Suprapubic skin (tissue), 4 donors: ENCODE results near the gene RNF175. TPM values are rescaled to one million over a fixed set of nuclear protein-coding genes. Genes with fewer than 3 reads are reported as not detected.

Experiments used
- DNase-seq, 2 donors: peaks; one replicate each; pipeline ENCODE4 v3.0.0-alpha.2; 2019; ENCODE audit warnings: low spot score in 2 of 2
- H3K27ac ChIP-seq: fragments of 200-600 bp; sonication (generic); one replicate; pipeline ENCODE4 v1.5.1; 2019
- H3K27me3 ChIP-seq: fragments of 200-600 bp; sonication (generic); one replicate; pipeline ENCODE4 v1.5.1; 2019
- H3K36me3 ChIP-seq: fragments of 200-600 bp; sonication (generic); one replicate; pipeline ENCODE4 v1.5.1; 2019
- H3K4me1 ChIP-seq: fragments of 200-600 bp; sonication (generic); one replicate; pipeline ENCODE4 v1.5.1; 2019
- H3K4me3 ChIP-seq: fragments of 200-600 bp; sonication (generic); one replicate; pipeline ENCODE4 v1.5.1; 2019; ENCODE audit warnings: mild to moderate bottlenecking
- H3K9me3 ChIP-seq: fragments of 200-600 bp; sonication (generic); one replicate; pipeline ENCODE4 v1.5.1; 2019
- CTCF ChIP-seq, 2 donors: fragments of 200-600 bp in 1 of 2; fragments of 450-650 bp in 1 of 2; sonication (generic) in 1 of 2; IDR thresholded peaks; one replicate each; pipeline ENCODE4 v1.5.1; 2016 to 2019; ENCODE audit warnings: antibody characterized with exemption in 2 of 2, mild to moderate bottlenecking in 1 of 2, moderate library complexity in 1 of 2
- EP300 ChIP-seq: sonication (generic); formaldehyde crosslinking; IDR thresholded peaks from one replicate; pipeline ENCODE4 v1.6.1; 2017; ENCODE audit warnings: antibody characterized with exemption
- POLR2A ChIP-seq, 2 donors: fragments of 450-650 bp; IDR thresholded peaks; one replicate each; pipeline ENCODE4 v1.6.1; 2017; ENCODE audit warnings: antibody characterized with exemption in 2 of 2, mild to moderate bottlenecking in 2 of 2, moderate library complexity in 2 of 2
- POLR2AphosphoS5 ChIP-seq, 3 donors: sonication (generic); formaldehyde crosslinking; IDR thresholded peaks; one replicate each; pipeline ENCODE4 v1.6.1; 2017; ENCODE audit warnings: antibody characterized with exemption in 3 of 3
- WGBS: methylation state at CpG from one replicate; pipeline ENCODE4 v1.1.5; 2018; 5-methylcytosine and 5-hydroxymethylcytosine counted together
- total RNA-seq, 4 donors: library from RNA; depleted of rRNA; stranded (reverse); fragments of >200 nt; gene quantifications; one replicate each; pipeline ENCODE4 v1.1.0, GENCODE V29; 2016

RNF175 gene
- total RNA-seq, 4 donors from 2014 or later, result not detected

DNA sequence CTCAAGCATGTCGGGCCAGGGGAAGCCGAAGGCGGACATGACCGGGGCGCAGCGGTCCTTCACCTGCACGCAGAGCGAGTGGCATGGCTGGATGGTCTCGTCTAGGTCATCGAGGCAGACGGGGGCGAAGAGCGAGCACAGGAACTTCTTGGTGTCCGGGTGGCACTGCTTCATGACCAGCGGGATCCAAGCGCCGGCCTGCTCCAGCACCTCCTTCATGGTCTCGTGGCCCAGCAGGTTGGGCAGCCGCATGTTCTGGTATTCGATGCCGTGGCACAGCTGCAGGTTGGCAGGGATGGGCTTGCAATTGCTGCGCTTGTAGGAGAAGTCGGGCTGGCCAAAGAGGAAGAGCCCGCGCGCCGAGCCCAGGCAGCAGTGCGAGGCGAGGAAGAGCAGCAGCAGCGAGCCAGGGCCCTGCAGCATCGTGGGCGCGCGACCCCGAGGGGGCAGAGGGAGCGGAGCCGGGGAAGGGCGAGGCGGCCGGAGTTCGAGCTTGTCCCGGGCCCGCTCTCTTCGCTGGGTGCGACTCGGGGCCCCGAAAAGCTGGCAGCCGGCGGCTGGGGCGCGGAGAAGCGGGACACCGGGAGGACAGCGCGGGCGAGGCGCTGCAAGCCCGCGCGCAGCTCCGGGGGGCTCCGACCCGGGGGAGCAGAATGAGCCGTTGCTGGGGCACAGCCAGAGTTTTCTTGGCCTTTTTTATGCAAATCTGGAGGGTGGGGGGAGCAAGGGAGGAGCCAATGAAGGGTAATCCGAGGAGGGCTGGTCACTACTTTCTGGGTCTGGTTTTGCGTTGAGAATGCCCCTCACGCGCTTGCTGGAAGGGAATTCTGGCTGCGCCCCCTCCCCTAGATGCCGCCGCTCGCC is 28.8 kb upstream of the RNF175 start, which contains the start of gene SFRP2:
TSS of gene SFRP2 (minus strand) at position 671 of the 864 bp plus-strand sequence. CDS start at position 423, 248 bp downstream.
- DNase-seq, result peak; percentile 72 to 84
- 1% methylated on average over 28 of the region's 72 CpGs for WGBS
- peaks cover 74% of the 10 kb centered on the region for H3K27me3 ChIP-seq

GRCh38 chr4:153788051-153788412 is 28.2 kb upstream of the RNF175 start:
- peak overlapping the region; percentile 81 for H3K27ac ChIP-seq
- 8% methylated on average over 15 of the region's 15 CpGs for WGBS
- H3K4me1 ChIP-seq, result peaks cover 50% of the 10 kb centered on the region
- H3K4me3 ChIP-seq, result peak overlapping the region; percentile 52
- H3K9me3 ChIP-seq, result no peaks in the 10 kb centered on the region
- no peak for TF ChIP-seq POLR2AphosphoS5 (IDR thresholded peaks at IDR 0.05)
- no peak for TF ChIP-seq CTCF (IDR thresholded peaks at IDR 0.05)
- TF ChIP-seq EP300, result no peak
- TF ChIP-seq POLR2A (IDR thresholded peaks at IDR 0.05), result no peak
- peaks cover 69% of the 10 kb centered on the region for H3K27me3 ChIP-seq
- no peaks in the 10 kb centered on the region for H3K36me3 ChIP-seq
- DNase-seq, result no peak

More for the DNA sequence above, 28.8 kb upstream of the RNF175 start, which contains the start of gene SFRP2:
- peaks cover 50% of the 10 kb centered on the region for H3K4me1 ChIP-seq
- no peaks in the 10 kb centered on the region for H3K9me3 ChIP-seq
- TF ChIP-seq EP300, result no peak
- peak within 1 kb of the TSS; percentile 81 for H3K27ac ChIP-seq
- H3K36me3 ChIP-seq, result no peaks in the 10 kb centered on the region
- peak within 1 kb of the TSS; percentile 52 for H3K4me3 ChIP-seq

DNA sequence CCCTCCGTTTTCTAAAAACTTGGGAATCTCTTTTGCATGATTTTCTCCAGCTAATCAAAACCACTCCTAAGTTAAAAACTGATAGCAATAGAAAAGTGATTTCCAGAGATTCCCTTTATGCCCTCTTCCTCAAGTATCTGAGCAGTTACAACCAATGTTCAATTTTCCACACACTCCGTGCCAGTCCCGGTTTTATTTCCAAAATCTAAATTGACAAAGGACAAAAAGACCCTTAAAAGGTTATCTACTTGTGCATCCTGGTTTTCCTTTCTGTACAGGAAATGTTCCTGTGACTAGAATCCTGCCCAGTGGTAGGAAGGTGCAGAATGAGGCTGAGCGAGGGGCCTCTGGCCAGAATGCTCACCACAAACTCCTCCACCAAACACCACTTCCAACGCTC is 27.8 kb upstream of the RNF175 start:
- no peak overlapping the region for H3K27ac ChIP-seq
- peaks cover 65% of the 10 kb centered on the region for H3K27me3 ChIP-seq
- TF ChIP-seq EP300, result no peak
- TF ChIP-seq POLR2AphosphoS5 (IDR thresholded peaks at IDR 0.05), result no peak
- no peak for TF ChIP-seq CTCF (IDR thresholded peaks at IDR 0.05)
- TF ChIP-seq POLR2A (IDR thresholded peaks at IDR 0.05), result no peak
- no peaks in the 10 kb centered on the region for H3K36me3 ChIP-seq
- peak overlapping the region; percentile 52 for H3K4me3 ChIP-seq
- peaks cover 47% of the 10 kb centered on the region for H3K4me1 ChIP-seq
- no peak for DNase-seq
- H3K9me3 ChIP-seq, result no peaks in the 10 kb centered on the region
- 28% methylated on average over 5 of the region's 5 CpGs for WGBS

DNA sequence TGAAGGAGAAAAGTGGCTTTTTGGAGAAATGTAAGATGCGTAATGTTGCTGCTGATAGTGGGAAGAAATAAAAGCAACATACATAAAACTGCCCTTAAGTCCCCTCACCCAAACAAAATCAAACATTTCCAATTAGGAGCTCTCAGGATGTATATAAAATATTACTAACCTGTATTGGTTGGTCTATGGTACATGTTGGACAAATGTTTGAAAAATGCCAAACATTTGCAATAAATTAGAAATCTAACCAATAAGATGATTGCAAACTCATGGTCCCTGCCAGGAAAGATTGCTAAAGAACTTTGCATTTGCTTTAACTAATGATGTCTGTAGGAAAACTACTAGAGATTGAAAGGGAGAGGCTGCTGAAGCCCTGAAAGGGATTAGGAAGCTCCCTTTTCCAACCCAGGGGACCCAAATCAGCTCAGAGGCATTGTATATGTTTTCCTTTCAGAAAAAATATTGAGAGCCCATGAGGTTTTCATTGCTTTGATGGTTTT is 27.3 kb upstream of the RNF175 start:
- Histone ChIP-seq H3K4me1 (peaks cover 42% of the 10 kb centered on the region), H3K36me3 (no peaks in the 10 kb centered on the region), H3K27me3 (peaks cover 60% of the 10 kb centered on the region), H3K4me3 (peak overlapping the region; percentile 52), H3K9me3 (no peaks in the 10 kb centered on the region), H3K27ac (no peak overlapping the region)
- WGBS, result 56% methylated on average over 1 of the region's 1 CpG
- no peak for DNase-seq
- no peak for TF ChIP-seq EP300
- no peak for TF ChIP-seq CTCF (IDR thresholded peaks at IDR 0.05)
- TF ChIP-seq POLR2AphosphoS5 (IDR thresholded peaks at IDR 0.05), result no peak
- no peak for TF ChIP-seq POLR2A (IDR thresholded peaks at IDR 0.05)

DNA sequence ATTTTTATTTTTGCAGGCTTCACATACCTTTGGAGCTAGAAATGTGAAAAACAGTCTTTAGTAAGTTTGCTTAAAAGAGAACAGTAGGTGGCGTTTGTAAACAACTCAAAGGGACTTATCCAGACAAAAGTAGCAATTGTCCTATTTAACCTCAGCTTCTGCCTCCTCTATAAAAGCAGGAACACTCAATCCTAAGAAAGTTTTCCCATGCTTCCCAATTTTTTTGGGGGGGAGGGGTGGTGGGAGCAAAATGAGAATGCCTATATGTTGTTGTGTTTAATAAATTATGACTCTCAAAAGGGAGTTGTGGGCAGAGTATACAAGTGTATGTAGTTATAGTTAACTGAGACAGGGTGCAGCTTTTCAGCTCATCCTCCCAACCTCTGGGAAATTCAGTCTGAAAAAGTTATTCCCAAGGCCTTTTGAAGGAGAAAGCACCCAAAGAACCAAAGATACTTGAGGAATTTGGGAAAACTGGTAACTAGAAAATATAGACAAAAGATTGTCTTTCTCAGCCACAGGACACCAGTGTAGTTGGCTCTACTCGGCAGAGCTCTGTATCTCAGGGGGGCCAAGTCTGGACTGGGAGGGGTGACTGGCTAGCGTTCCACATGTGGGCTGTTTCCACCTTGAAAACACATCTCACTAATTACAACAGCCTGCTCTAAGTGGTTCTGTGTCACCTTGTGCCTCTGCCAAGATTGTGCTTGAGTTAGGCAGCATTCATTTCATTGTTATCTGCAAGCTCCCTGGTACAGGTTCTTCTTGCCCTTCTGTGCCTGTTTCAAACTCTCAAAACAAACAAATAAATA is 26.3 kb upstream of the RNF175 start:
- no peak for DNase-seq
- WGBS, result 9% methylated on average over 3 of the region's 3 CpGs
- H3K36me3 ChIP-seq, result no peaks in the 10 kb centered on the region
- no peak overlapping the region for H3K27ac ChIP-seq
- peaks cover 32% of the 10 kb centered on the region for H3K4me1 ChIP-seq
- no peak for TF ChIP-seq CTCF (IDR thresholded peaks at IDR 0.05)
- TF ChIP-seq POLR2AphosphoS5 (IDR thresholded peaks at IDR 0.05), result no peak
- TF ChIP-seq EP300, result no peak
- no peak for TF ChIP-seq POLR2A (IDR thresholded peaks at IDR 0.05)
- no peaks in the 10 kb centered on the region for H3K9me3 ChIP-seq
- no peak overlapping the region for H3K4me3 ChIP-seq
- H3K27me3 ChIP-seq, result peaks cover 50% of the 10 kb centered on the region
